Breast epithelium (tissue), 3 donors: ENCODE measurements around the gene CCDC167.

Experiments used
- POLR2AphosphoS5 ChIP-seq, 3 donors: sonication (generic); formaldehyde crosslinking; IDR thresholded peaks; one replicate each; pipeline ENCODE4 v1.6.1; 2017; ENCODE audit warnings: antibody characterized with exemption in 3 of 3
- TF ChIP-seq, protein P1 (sequence below), 3 donors: fragments of 450-650 bp; IDR thresholded peaks; one replicate each; pipeline ENCODE4 v1.5.1; 2016 to 2017; ENCODE audit warnings: antibody characterized with exemption in 3 of 3, mild to moderate bottlenecking in 3 of 3, moderate library complexity in 3 of 3

DNA sequence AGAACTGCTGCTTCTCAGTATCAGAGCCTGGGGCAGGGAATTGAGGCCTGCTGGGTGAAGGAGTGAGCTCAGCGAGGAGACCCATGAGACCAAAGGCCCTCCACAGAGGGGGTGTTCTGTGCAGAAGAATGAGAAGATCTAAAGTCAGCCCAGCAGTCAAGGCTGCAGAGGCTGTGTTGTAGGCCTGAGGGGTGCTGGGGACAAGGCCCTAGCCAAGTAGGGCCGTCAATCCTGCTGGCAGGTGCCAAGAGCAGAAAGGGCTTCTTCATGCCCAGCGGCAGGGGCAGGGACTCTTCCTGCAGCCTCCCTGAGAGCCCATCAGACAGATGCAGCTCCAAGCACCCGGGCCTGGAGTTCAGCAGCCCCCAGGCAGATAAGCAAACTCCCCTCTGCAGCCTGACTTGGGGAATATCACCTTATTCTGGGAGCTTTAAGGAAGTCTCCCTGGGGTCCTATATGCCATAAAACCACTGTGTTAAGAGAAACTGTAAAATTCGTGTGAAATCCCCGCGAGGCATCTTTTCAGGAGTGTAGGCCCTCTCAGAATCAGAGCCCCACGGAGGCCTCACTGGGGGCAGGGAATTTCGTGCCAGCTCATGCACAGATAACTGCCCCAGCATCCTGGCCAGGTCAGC lies 9.0 kb downstream of the CCDC167 start:
- TF ChIP-seq, protein P1, sequence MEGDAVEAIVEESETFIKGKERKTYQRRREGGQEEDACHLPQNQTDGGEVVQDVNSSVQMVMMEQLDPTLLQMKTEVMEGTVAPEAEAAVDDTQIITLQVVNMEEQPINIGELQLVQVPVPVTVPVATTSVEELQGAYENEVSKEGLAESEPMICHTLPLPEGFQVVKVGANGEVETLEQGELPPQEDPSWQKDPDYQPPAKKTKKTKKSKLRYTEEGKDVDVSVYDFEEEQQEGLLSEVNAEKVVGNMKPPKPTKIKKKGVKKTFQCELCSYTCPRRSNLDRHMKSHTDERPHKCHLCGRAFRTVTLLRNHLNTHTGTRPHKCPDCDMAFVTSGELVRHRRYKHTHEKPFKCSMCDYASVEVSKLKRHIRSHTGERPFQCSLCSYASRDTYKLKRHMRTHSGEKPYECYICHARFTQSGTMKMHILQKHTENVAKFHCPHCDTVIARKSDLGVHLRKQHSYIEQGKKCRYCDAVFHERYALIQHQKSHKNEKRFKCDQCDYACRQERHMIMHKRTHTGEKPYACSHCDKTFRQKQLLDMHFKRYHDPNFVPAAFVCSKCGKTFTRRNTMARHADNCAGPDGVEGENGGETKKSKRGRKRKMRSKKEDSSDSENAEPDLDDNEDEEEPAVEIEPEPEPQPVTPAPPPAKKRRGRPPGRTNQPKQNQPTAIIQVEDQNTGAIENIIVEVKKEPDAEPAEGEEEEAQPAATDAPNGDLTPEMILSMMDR (IDR thresholded peaks at IDR 0.05) = no peak
- no peak for TF ChIP-seq POLR2AphosphoS5 (IDR thresholded peaks at IDR 0.05)
